K562 (cell line): ENCODE measurements around the gene INPP5K. TPM values are rescaled to one million over a fixed set of nuclear protein-coding genes. Genes with fewer than 3 reads are reported as not detected.

Source experiments
- CHD2 ChIP-seq: IDR thresholded peaks from 2 replicates; pipeline ENCODE4 v1.6.1; 2011; ENCODE audit warnings: low read depth, low read length
- FIP1L1 ChIP-seq: fragments of 200-400 bp; formaldehyde crosslinking; IDR thresholded peaks from 2 replicates; pipeline ENCODE4 v1.6.1; 2018; ENCODE audit warnings: mild to moderate bottlenecking, low read depth, low read length; ENCODE audit not compliant: poor library complexity, severe bottlenecking
- FOXA3 ChIP-seq, 2 experiments: fragments of 450-650 bp in 1 of 2; sonication (generic) in 1 of 2; formaldehyde crosslinking; IDR thresholded peaks in 1 of 2; conservative IDR thresholded peaks in 1 of 2; 2 replicates each; pipeline versions ENCODE4 v1.4.0 to v1.8.0; 2020 to 2022; ENCODE audit warnings: mild to moderate bottlenecking in 2 of 2, missing genetic modification reagents in 1 of 2
- FOXP1 ChIP-seq: sonication (generic); formaldehyde crosslinking; IDR thresholded peaks from 2 replicates; pipeline ENCODE4 v1.8.0; 2022; ENCODE audit warnings: mild to moderate bottlenecking, missing genetic modification reagents
- HDAC6 ChIP-seq: IDR thresholded peaks from 2 replicates; pipeline ENCODE4 v1.6.1; 2012; ENCODE audit warnings: low read depth, mild to moderate bottlenecking, control low read depth, inconsistent platforms, low read length, moderate library complexity
- HDAC8 ChIP-seq: fragments of 450-650 bp; IDR thresholded peaks from 2 replicates; pipeline ENCODE4 v1.6.1; 2016; ENCODE audit warnings: mild to moderate bottlenecking, missing genetic modification characterization, moderate library complexity, missing compliant biosample characterization
- KLF6 ChIP-seq: fragments of 250-450 bp; sonication (Bioruptor Pico); IDR thresholded peaks from 2 replicates; pipeline ENCODE4 v1.4.0; 2020; ENCODE audit warnings: mild to moderate bottlenecking, moderate library complexity, borderline replicate concordance
- MCM5 ChIP-seq: fragments of 450-650 bp; IDR thresholded peaks from 2 replicates; pipeline ENCODE4 v1.6.1; 2016; ENCODE audit warnings: low read depth
- NEUROD1 ChIP-seq: fragments of 150-350 bp; IDR thresholded peaks from 2 replicates; pipeline ENCODE4 v1.6.1; 2014; ENCODE audit warnings: borderline replicate concordance, low read length, low read depth; ENCODE audit not compliant: partially characterized antibody
- SAP30 ChIP-seq: fragments of 200-600 bp; sonication (generic); IDR thresholded peaks from 2 replicates; pipeline ENCODE4 v1.6.1; 2012; ENCODE audit warnings: borderline replicate concordance, low read depth, mild to moderate bottlenecking, moderate library complexity, low read length, control low read depth, inconsistent platforms; ENCODE audit not compliant: insufficient read depth, poor library complexity, severe bottlenecking
- ZNF507 ChIP-seq: conservative IDR thresholded peaks from 2 replicates; pipeline ENCODE4 v1.6.1; 2017; ENCODE audit warnings: missing genetic modification characterization, missing compliant biosample characterization
- ZNF695 ChIP-seq: fragments of 450-650 bp; formaldehyde crosslinking; IDR thresholded peaks from 2 replicates; pipeline ENCODE4 v1.4.0; 2020; ENCODE audit warnings: mild to moderate bottlenecking, moderate library complexity
- polyA plus RNA-seq, 8 experiments: library from polyadenylated mRNA; depleted of rRNA in 4 of 8; stranded (reverse) in 5 of 8; unstranded in 3 of 8; fragments of >200 nt; fragmentation: Nextera tagmentation in 2 of 8; fragmentation: Illumina TruSeq in 1 of 8; extraction: Ambion mirVana in 2 of 8; extraction: Trizol in 1 of 8; gene quantifications; 2 replicates each; pipeline versions ENCODE4 v1.2.1 to v1.2.3, GENCODE V29; 2011 to 2014; ENCODE audit warnings: inconsistent platforms in 1 of 8, missing spikeins in 1 of 8
- total RNA-seq, 7 experiments: library from RNA; depleted of rRNA in 6 of 7; stranded (reverse); fragments of >200 nt in 6 of 7; fragmentation: Illumina TruSeq in 2 of 7; extraction: Trizol in 2 of 7; gene quantifications; 2 replicates each; pipeline versions ENCODE4 v1.2.1 to v1.2.3, GENCODE V29; 2011 to 2021; ENCODE audit warnings: low replicate concordance in 1 of 7
- TF ChIP-seq, protein P1 (sequence below): sonication (generic); formaldehyde crosslinking; IDR thresholded peaks from 2 replicates; pipeline ENCODE4 v1.8.0; 2022; ENCODE audit warnings: missing genetic modification reagents, mild to moderate bottlenecking, moderate library complexity, borderline replicate concordance
- TF ChIP-seq, protein P2 (sequence below): fragments of 250-450 bp; sonication (Bioruptor Pico); IDR thresholded peaks from 2 replicates; pipeline ENCODE4 v1.5.0; 2021; ENCODE audit warnings: mild to moderate bottlenecking, moderate library complexity
- TF ChIP-seq, protein P3 (sequence below): fragments of 450-650 bp; formaldehyde crosslinking; IDR thresholded peaks from 2 replicates; pipeline ENCODE4 v1.4.0; 2020; ENCODE audit warnings: mild to moderate bottlenecking, moderate library complexity
- TF ChIP-seq, protein P4 (sequence below): fragments of 450-650 bp; IDR thresholded peaks from 2 replicates; pipeline ENCODE4 v1.6.1; 2017; ENCODE audit warnings: antibody characterized with exemption, mild to moderate bottlenecking

The INPP5K gene
- total and polyA plus RNA-seq, 9 of the 15 experiments (the other 6 are each of a cell fraction or from before 2014, with no cell fraction given) = 0.63 to 15.1 (median 10.1) TPM

DNA sequence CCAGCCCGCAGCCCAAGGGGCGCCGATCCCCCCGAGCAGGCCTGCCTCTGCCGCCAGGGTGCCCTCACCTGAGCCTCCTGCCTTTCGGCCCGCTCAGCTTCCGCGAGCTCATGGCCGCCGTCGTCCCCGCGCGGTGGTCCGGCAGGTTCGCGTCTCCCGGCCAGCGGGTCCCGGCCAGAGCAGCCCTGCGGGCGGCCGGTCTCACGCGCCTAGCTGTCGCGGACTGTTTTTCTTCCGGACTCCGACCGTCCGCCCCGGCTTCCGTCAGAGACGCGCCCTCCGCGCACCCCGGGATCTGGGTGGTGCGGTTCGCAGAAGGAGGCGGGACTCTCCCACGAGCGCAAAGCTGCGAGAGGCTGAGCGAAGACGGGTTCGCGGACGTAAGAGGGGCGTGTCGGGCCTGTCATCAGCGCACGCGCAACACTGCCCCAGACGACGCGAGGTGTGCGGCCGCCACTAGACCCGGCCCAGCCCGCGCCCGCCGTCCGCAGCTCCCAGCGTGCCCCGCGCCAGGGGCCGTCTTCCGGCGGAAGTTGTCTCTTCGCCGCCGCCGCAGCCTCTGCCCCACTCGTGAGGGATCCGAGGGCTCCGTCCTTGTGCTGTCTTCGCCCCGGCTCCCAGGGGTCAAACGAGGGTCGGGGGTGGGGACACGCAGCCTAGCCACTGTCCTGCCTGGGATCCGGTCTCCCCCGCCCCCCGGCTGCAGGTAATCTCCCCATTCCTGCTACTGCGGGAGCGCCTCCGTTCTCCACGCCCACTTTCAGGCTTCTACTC lies at the start of gene INPP5K (continued):
- TF ChIP-seq, protein P1, sequence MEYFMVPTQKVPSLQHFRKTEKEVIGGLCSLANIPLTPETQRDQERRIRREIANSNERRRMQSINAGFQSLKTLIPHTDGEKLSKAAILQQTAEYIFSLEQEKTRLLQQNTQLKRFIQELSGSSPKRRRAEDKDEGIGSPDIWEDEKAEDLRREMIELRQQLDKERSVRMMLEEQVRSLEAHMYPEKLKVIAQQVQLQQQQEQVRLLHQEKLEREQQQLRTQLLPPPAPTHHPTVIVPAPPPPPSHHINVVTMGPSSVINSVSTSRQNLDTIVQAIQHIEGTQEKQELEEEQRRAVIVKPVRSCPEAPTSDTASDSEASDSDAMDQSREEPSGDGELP (CRISPR knock-in tag) = peak; percentile 57; the same call in 1 of the 2 replicates
- TF ChIP-seq, protein P2, sequence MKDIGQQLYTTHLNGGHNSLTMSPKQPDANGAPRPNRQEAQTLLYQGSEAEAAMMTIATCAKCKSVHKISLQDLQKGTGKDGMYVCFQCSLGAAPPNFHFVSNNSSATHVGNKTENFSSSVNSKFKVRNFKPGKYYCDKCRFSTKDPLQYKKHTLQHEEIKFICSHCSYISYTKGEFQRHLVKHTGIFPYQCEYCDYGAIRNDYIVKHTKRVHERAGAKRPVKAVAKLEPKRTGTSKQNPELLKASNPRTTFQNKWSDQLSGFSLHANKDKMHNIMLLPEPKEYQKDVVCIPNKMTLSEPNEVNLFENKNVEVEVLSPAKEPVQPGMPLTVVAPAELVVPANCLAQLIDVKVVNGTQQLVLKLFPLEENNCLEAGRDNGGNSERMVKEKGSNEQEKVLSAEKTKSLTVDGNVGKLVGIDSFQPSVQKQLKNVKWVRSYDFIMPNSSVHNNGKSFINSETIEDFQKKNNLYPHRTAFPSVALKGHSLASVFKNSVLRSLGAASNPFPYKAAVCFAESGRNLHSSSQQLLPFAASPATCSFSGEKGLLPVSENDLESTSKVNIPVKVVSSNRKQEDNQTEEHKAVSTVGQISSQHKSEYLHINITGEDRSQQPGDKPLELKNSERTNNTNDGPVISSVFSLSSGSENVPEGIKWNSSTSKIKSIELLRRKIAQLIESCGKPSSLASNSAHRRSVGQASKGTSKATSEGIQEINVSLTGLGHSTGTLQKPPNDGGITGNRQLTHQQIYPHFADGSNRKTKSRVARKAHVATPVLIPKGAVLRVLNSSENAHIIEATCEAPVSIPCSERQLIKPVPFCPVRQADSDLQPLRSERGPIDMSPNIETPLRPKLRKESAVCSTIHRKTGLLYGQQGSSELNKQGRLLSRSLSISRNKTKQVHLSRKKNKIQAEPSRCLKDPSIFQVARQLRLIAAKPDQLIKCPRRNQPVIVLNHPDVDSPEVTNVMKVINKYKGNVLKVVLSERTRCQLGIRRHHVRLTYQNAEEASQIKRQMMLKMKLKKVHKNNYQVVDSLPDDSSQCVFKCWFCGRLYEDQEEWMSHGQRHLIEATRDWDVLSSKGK (CRISPR knock-in tag) = no peak
- no peak for TF ChIP-seq ZNF507 (tag)
- TF ChIP-seq KLF6 (CRISPR knock-in tag) = no peak
- TF ChIP-seq, protein P3, sequence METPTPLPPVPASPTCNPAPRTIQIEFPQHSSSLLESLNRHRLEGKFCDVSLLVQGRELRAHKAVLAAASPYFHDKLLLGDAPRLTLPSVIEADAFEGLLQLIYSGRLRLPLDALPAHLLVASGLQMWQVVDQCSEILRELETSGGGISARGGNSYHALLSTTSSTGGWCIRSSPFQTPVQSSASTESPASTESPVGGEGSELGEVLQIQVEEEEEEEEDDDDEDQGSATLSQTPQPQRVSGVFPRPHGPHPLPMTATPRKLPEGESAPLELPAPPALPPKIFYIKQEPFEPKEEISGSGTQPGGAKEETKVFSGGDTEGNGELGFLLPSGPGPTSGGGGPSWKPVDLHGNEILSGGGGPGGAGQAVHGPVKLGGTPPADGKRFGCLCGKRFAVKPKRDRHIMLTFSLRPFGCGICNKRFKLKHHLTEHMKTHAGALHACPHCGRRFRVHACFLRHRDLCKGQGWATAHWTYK (CRISPR knock-in tag) = no peak
- no peak for TF ChIP-seq HDAC8 (tag)
- no peak for TF ChIP-seq NEUROD1
- TF ChIP-seq, protein P4, sequence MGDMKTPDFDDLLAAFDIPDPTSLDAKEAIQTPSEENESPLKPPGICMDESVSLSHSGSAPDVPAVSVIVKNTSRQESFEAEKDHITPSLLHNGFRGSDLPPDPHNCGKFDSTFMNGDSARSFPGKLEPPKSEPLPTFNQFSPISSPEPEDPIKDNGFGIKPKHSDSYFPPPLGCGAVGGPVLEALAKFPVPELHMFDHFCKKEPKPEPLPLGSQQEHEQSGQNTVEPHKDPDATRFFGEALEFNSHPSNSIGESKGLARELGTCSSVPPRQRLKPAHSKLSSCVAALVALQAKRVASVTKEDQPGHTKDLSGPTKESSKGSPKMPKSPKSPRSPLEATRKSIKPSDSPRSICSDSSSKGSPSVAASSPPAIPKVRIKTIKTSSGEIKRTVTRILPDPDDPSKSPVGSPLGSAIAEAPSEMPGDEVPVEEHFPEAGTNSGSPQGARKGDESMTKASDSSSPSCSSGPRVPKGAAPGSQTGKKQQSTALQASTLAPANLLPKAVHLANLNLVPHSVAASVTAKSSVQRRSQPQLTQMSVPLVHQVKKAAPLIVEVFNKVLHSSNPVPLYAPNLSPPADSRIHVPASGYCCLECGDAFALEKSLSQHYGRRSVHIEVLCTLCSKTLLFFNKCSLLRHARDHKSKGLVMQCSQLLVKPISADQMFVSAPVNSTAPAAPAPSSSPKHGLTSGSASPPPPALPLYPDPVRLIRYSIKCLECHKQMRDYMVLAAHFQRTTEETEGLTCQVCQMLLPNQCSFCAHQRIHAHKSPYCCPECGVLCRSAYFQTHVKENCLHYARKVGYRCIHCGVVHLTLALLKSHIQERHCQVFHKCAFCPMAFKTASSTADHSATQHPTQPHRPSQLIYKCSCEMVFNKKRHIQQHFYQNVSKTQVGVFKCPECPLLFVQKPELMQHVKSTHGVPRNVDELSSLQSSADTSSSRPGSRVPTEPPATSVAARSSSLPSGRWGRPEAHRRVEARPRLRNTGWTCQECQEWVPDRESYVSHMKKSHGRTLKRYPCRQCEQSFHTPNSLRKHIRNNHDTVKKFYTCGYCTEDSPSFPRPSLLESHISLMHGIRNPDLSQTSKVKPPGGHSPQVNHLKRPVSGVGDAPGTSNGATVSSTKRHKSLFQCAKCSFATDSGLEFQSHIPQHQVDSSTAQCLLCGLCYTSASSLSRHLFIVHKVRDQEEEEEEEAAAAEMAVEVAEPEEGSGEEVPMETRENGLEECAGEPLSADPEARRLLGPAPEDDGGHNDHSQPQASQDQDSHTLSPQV = no peak
- peak; percentile 33 for TF ChIP-seq FIP1L1
- no peak for TF ChIP-seq MCM5
- TF ChIP-seq SAP30 = peak; percentile 98
- no peak for TF ChIP-seq ZNF695 (CRISPR knock-in tag)
- no peak for TF ChIP-seq FOXA3 (CRISPR knock-in tag; conservative IDR thresholded peaks at IDR 0.05 in 1 of 2, IDR thresholded peaks at IDR 0.05 in 1 of 2)
- TF ChIP-seq CHD2 = peak; percentile 44; the same call in 1 of the 2 replicates
- no peak for TF ChIP-seq HDAC6
- no peak for TF ChIP-seq FOXP1 (CRISPR knock-in tag)
